ENCODE results near the gene FBXW5. TPM values are rescaled to one million over a fixed set of nuclear protein-coding genes. Genes with fewer than 3 reads are reported as not detected.

FBXW5 gene
- total and polyA plus RNA-seq, 2 experiments from 2014 or later: 27.0 to 111 TPM

- H3K4me1 Mint-ChIP-seq: no peaks in the 10 kb centered on the region
- Histone ChIP-seq H3K4me3 (no peak overlapping the region), H3F3A (replicated peaks; ENCODE audit: low read depth) (no peaks in the 10 kb centered on the region)
Measured at GRCh38 chr9:136971746-136972145, 27.2 kb upstream of the FBXW5 start.

GRCh38 chr9:136970361-136970760 is 25.8 kb upstream of the FBXW5 start:
- no peak for ATAC-seq
- no peak for TF ChIP-seq ZNF114 (CRISPR knock-in tag; IDR thresholded peaks at IDR 0.05)
- TF ChIP-seq ZNF462 (CRISPR knock-in tag; IDR thresholded peaks at IDR 0.05): no peak
- TF ChIP-seq EZH2 (IDR thresholded peaks at IDR 0.05; ENCODE audit: low read depth, unreplicated experiment): no peak
- TF ChIP-seq REST (IDR thresholded peaks at IDR 0.05; ENCODE audit: unreplicated experiment): no peak
- no peak for TF ChIP-seq ZNF331 (CRISPR knock-in tag; IDR thresholded peaks at IDR 0.05; ENCODE audit: low read depth)
- H3K36me3 Mint-ChIP-seq (ENCODE audit: low read depth): no peaks in the 10 kb centered on the region

More at GRCh38 chr9:136971746-136972145, 27.2 kb upstream of the FBXW5 start:
- Mint-ChIP-seq H3K27me3 (ENCODE audit: insufficient read depth, low read depth, poor library complexity) (peaks cover 2% of the 10 kb centered on the region), H3K36me3 (ENCODE audit: low read depth) (no peaks in the 10 kb centered on the region), H3K4me3 (no peak overlapping the region), H3K27ac (no peak overlapping the region), H3K9me3 (no peaks in the 10 kb centered on the region)
- H3K4me2 ChIP-seq: no peak overlapping the region
- H4K20me1 ChIP-seq (replicated peaks; ENCODE audit: insufficient read depth): no peaks in the 10 kb centered on the region
- no peak overlapping the region for H2AFZ ChIP-seq
- H3K79me2 ChIP-seq (replicated peaks; ENCODE audit: insufficient read depth): no peaks in the 10 kb centered on the region
- H3K9me2 ChIP-seq (ENCODE audit: insufficient read depth): no peaks in the 10 kb centered on the region
- ATAC-seq (no peak), DNase-seq (ENCODE audit: low spot score) (no peak)
- H3K27me3 ChIP-seq (ENCODE audit: insufficient read depth): no peaks in the 10 kb centered on the region
- H3K4me1 ChIP-seq (ENCODE audit: insufficient read depth): no peaks in the 10 kb centered on the region
- TF ChIP-seq POLR2AphosphoS5 (IDR thresholded peaks at IDR 0.05; ENCODE audit: low read depth) (no peak), STAT1 (IDR thresholded peaks at IDR 0.05; ENCODE audit: unreplicated experiment) (no peak), ZNF114 (CRISPR knock-in tag; IDR thresholded peaks at IDR 0.05) (no peak)
- no peaks in the 10 kb centered on the region for H3K36me3 ChIP-seq (ENCODE audit: insufficient read depth)
- H3K27ac ChIP-seq (ENCODE audit: low read depth): no peak overlapping the region

More at GRCh38 chr9:136970361-136970760, 25.8 kb upstream of the FBXW5 start:
- Histone ChIP-seq H2AFZ (no peak overlapping the region), H3K4me3 (no peak overlapping the region), H3K79me2 (replicated peaks; ENCODE audit: insufficient read depth) (no peaks in the 10 kb centered on the region), H3K27me3 (ENCODE audit: insufficient read depth) (no peaks in the 10 kb centered on the region), H3K36me3 (ENCODE audit: insufficient read depth) (no peaks in the 10 kb centered on the region), H3K9me2 (ENCODE audit: insufficient read depth) (no peaks in the 10 kb centered on the region), H3K27ac (ENCODE audit: low read depth) (no peak overlapping the region), H3K4me2 (no peak overlapping the region), H4K20me1 (replicated peaks; ENCODE audit: insufficient read depth) (no peaks in the 10 kb centered on the region), H3F3A (replicated peaks; ENCODE audit: low read depth) (no peaks in the 10 kb centered on the region), H3K4me1 (ENCODE audit: insufficient read depth) (peaks cover 9% of the 10 kb centered on the region)
- DNase-seq (ENCODE audit: low spot score): no peak
- Mint-ChIP-seq H3K4me1 (peaks cover 9% of the 10 kb centered on the region), H3K27me3 (ENCODE audit: insufficient read depth, low read depth, poor library complexity) (peaks cover 5% of the 10 kb centered on the region), H3K9me3 (no peaks in the 10 kb centered on the region; the same call in 2 of the 3 replicates), H3K4me3 (no peak overlapping the region), H3K27ac (no peak overlapping the region)
